ENCODE measurements around the gene CTNNBIP1. TPM values are rescaled to one million over a fixed set of nuclear protein-coding genes. Genes with fewer than 3 reads are reported as not detected.

CTNNBIP1 gene
- polyA plus RNA-seq, 1 donor (not counting 4 experiments of a cell fraction or from before 2014, with no cell fraction given) = 92.3 TPM

DNA sequence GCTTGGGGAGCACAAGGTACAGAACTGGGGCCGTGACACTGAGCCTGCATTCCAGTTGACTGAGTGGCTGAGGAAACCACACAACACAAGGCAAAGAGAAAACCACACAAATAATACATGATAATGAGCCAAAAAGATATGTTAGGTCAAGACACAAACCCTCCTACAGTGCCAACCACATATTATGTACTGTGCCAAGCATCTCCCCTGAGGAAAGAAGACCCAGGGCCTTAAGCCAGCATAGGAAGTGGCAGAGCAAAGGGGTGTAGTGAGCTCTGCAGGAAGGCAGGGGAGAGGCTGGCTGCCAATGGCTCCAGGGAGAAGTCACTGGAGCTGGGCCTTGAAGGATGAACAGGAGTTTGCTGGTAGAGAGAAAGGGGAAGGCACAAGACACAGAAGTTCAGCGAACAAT is 28.2 kb downstream of the CTNNBIP1 start:
- DNase-seq (ENCODE audit: low read depth, low spot score) (no peak), FAIRE-seq (peak; percentile 100)
- TF ChIP-seq CTCF (optimal IDR thresholded peaks at IDR 0.05 in 1 of 3, IDR thresholded peaks at IDR 0.05 in 1 of 3, conservative IDR thresholded peaks at IDR 0.05 in 1 of 3; ENCODE audit: extremely low read depth in 1 of 3, insufficient read depth in 2 of 3, low read length in 3 of 3) (no peak), EZH2 (IDR thresholded peaks at IDR 0.05; ENCODE audit: low read length) (no peak)
- Histone ChIP-seq H3K79me2 (ENCODE audit: control insufficient read depth, insufficient read depth, low read length) (peaks cover 31% of the 10 kb centered on the region), H3K9me3 (ENCODE audit: control insufficient read depth, low read depth, low read length) (no peaks in the 10 kb centered on the region), H2AFZ (ENCODE audit: control insufficient read depth, low read length) (no peak overlapping the region), H3K9me1 (ENCODE audit: control insufficient read depth, extremely low read depth, insufficient read depth, low read length) (peaks cover 3% of the 10 kb centered on the region), H3K4me3 (ENCODE audit: control insufficient read depth in 2 of 3, extremely low read depth in 1 of 3, insufficient read depth in 2 of 3, low read depth in 1 of 3, low read length in 3 of 3) (no peak overlapping the region), H3K27me3 (ENCODE audit: control insufficient read depth, extremely low read depth, insufficient read depth, low read length) (no peaks in the 10 kb centered on the region), H3K36me3 (ENCODE audit: control insufficient read depth in 2 of 2, extremely low read depth in 1 of 2, insufficient read depth in 2 of 2, low read length in 2 of 2) (peaks cover 17 to 34% of the 10 kb centered on the region in 2 experiments), H3K4me1 (ENCODE audit: control insufficient read depth, extremely low read depth, insufficient read depth, low read length) (peaks cover 57% of the 10 kb centered on the region), H3K9ac (ENCODE audit: control insufficient read depth, extremely low read depth, insufficient read depth, low read length) (peak overlapping the region; percentile 18), H3K27ac (ENCODE audit: control insufficient read depth, insufficient read depth, low read length) (peak overlapping the region; percentile 46), H4K20me1 (ENCODE audit: control insufficient read depth, extremely low read depth, insufficient read depth, low read length) (no peaks in the 10 kb centered on the region), H3K4me2 (ENCODE audit: control insufficient read depth, extremely low read depth, insufficient read depth, low read depth, low read length) (peak overlapping the region; percentile 63)
- dilution Hi-C loops (cut with MboI; ENCODE audit: extremely low pct_ligation_motif_present, low sequenced_read_pairs) = loop anchor here (25.0 kb wide), 1 partner anchor 95 kb away; no protein-coding TSS in a partner anchor

DNA sequence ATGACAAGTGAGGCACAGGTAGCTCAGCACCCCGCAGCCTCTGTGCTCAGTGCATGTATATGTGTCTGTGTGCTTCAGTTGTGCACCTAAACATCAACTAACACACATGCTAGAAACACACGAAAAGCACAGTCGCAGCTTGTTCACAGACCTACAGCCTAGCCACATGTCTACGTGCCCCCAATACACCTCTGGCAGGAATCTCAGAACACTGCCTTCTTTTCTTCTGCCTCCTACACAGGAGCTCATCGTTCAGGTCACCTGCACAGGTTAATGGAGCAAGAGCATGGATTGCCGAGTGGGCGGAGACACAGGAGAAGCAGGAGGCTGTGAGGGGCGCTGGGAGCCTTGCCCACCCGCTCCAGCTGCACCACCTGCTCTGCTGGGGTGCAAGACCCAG is 31.7 kb downstream of the CTNNBIP1 start:
- H3K27ac ChIP-seq (ENCODE audit: control insufficient read depth, insufficient read depth, low read length) = no peak overlapping the region
- no peak overlapping the region for H2AFZ ChIP-seq (ENCODE audit: control insufficient read depth, low read length)
- dilution Hi-C loops (cut with MboI; ENCODE audit: extremely low pct_ligation_motif_present, low sequenced_read_pairs) = loop anchor here (25.0 kb wide), 1 partner anchor 91 kb away; no protein-coding TSS in a partner anchor

More for the DNA sequence above, 31.7 kb downstream of the CTNNBIP1 start:
- DNase-seq (ENCODE audit: low read depth, low spot score) (no peak), FAIRE-seq (no peak)
- no peaks in the 10 kb centered on the region for H4K20me1 ChIP-seq (ENCODE audit: control insufficient read depth, extremely low read depth, insufficient read depth, low read length)
- no peaks in the 10 kb centered on the region for H3K9me1 ChIP-seq (ENCODE audit: control insufficient read depth, extremely low read depth, insufficient read depth, low read length)
- peaks cover 11% of the 10 kb centered on the region for H3K79me2 ChIP-seq (ENCODE audit: control insufficient read depth, insufficient read depth, low read length)
- no peak overlapping the region for H3K9ac ChIP-seq (ENCODE audit: control insufficient read depth, extremely low read depth, insufficient read depth, low read length)
- H3K9me3 ChIP-seq (ENCODE audit: control insufficient read depth, low read depth, low read length) = no peaks in the 10 kb centered on the region
- H3K27me3 ChIP-seq (ENCODE audit: control insufficient read depth, extremely low read depth, insufficient read depth, low read length) = no peaks in the 10 kb centered on the region
- H3K4me1 ChIP-seq (ENCODE audit: control insufficient read depth, extremely low read depth, insufficient read depth, low read length) = peaks cover 57% of the 10 kb centered on the region
- H3K4me3 ChIP-seq (ENCODE audit: control insufficient read depth in 2 of 3, extremely low read depth in 1 of 3, insufficient read depth in 2 of 3, low read depth in 1 of 3, low read length in 3 of 3) = no peak overlapping the region
- TF ChIP-seq CTCF (optimal IDR thresholded peaks at IDR 0.05 in 1 of 3, IDR thresholded peaks at IDR 0.05 in 1 of 3, conservative IDR thresholded peaks at IDR 0.05 in 1 of 3; ENCODE audit: extremely low read depth in 1 of 3, insufficient read depth in 2 of 3, low read length in 3 of 3) (no peak), EZH2 (IDR thresholded peaks at IDR 0.05; ENCODE audit: low read length) (no peak)
- peaks cover 6 to 16% of the 10 kb centered on the region in 2 experiments for H3K36me3 ChIP-seq (ENCODE audit: control insufficient read depth in 2 of 2, extremely low read depth in 1 of 2, insufficient read depth in 2 of 2, low read length in 2 of 2)
- H3K4me2 ChIP-seq (ENCODE audit: control insufficient read depth, extremely low read depth, insufficient read depth, low read depth, low read length) = no peak overlapping the region

All from keratinocyte (primary cell).